GM23248 (cell line): Measurements from ENCODE around the gene SLF2.

Source experiments
- EZH2 ChIP-seq: fragments of 200-600 bp; sonication (generic); IDR thresholded peaks from 2 replicates; pipeline ENCODE4 v1.6.1; 2018; ENCODE audit warnings: antibody characterized with exemption, mild to moderate bottlenecking; ENCODE audit not compliant: insufficient read depth, poor library complexity, severe bottlenecking
- EZH2phosphoT487 ChIP-seq: fragments of 200-600 bp; sonication (generic); IDR thresholded peaks from 2 replicates; pipeline ENCODE4 v1.6.1; 2018; ENCODE audit warnings: antibody characterized with exemption, moderate library complexity, mild to moderate bottlenecking, low read depth; ENCODE audit not compliant: insufficient read depth

GRCh38 chr10:100886091-100886490, 26.7 kb upstream of the SLF2 start:
- TF ChIP-seq EZH2 (no peak), EZH2phosphoT487 (no peak)
